Uterus (tissue), 2 donors: ENCODE measurements around the gene SH3RF3.

Experiments used
- CTCF ChIP-seq, 4 experiments: fragments of 200-600 bp in 2 of 4; fragments of 450-650 bp in 2 of 4; sonication (generic) in 2 of 4; IDR thresholded peaks; one replicate each; pipeline ENCODE4 v1.5.1; 2016 to 2019; ENCODE audit warnings: antibody characterized with exemption in 4 of 4, mild to moderate bottlenecking in 2 of 4, moderate library complexity in 1 of 4
- POLR2A ChIP-seq, 2 donors: fragments of 450-650 bp; IDR thresholded peaks; one replicate each; pipeline ENCODE4 v1.6.1; 2016; ENCODE audit warnings: antibody characterized with exemption in 2 of 2, mild to moderate bottlenecking in 1 of 2, moderate library complexity in 1 of 2

- no peak for TF ChIP-seq CTCF (IDR thresholded peaks at IDR 0.05)
- no peak for TF ChIP-seq POLR2A (IDR thresholded peaks at IDR 0.05)
Observed at GRCh38 chr2:109254174-109254904, 125.3 kb downstream of the SH3RF3 start.
